Endothelial cell of umbilical vein (primary cell): ENCODE measurements around the gene FRMD5. TPM values are rescaled to one million over a fixed set of nuclear protein-coding genes. Genes with fewer than 3 reads are reported as not detected.

Experiments used
- BruUV-seq: library from RNA; stranded (reverse); fragments of 400-500 nt; replicated peaks from 2 replicates; lab custom pipeline; 2021; lab: Mats Ljungman, UMichigan
- CTCF ChIA-PET: fragments of 300-600, 350-600 bp; sonication (Branson Sonifier 250); formaldehyde crosslinking; loops from one replicate; lab custom pipeline; 2021; ENCODE audit warnings: antibody characterized with exemption, inconsistent platforms; lab: Charles Lee
- POLR2A ChIA-PET: fragments of 300-600, 350-600 bp; sonication (Branson Sonifier 250); formaldehyde crosslinking; loops from one replicate; lab custom pipeline; 2021; ENCODE audit warnings: antibody characterized with exemption, inconsistent platforms; lab: Charles Lee
- DNase-seq: peaks from one replicate; pipeline ENCODE4 v3.0.0-alpha.2; 2011; ENCODE audit warnings: low read depth, low spot score
- FAIRE-seq: peaks from 2 replicates; lab custom pipeline; 2011; peaks lifted over from hg19 to GRCh38; lab: Jason Lieb, UNC
- H2AFZ ChIP-seq: 2 replicates; pipeline ENCODE4 v1.6.0; 2012; ENCODE audit warnings: low read depth, low read length, control low read depth, inconsistent platforms
- H3K27ac ChIP-seq: 2 replicates; pipeline ENCODE4 v1.5.1; 2011; ENCODE audit warnings: low read depth, mild to moderate bottlenecking, control low read depth, low read length, moderate library complexity; ENCODE audit not compliant: insufficient read depth
- H3K27me3 ChIP-seq, 2 experiments: 2 replicates each; pipeline versions ENCODE4 v1.6.0 to v1.6.1; 2011; ENCODE audit warnings: low read length in 2 of 2, mixed read lengths in 1 of 2; ENCODE audit not compliant: control insufficient read depth in 2 of 2, insufficient read depth in 2 of 2
- H3K36me3 ChIP-seq, 2 experiments: 2 replicates in 1 of 2; 3 replicates in 1 of 2; pipeline ENCODE4 v1.5.1; 2011; ENCODE audit warnings: low read length in 2 of 2, mild to moderate bottlenecking in 1 of 2, moderate library complexity in 1 of 2; ENCODE audit not compliant: control insufficient read depth in 2 of 2, insufficient read depth in 2 of 2; ENCODE audit errors: extremely low read depth in 1 of 2
- H3K4me1 ChIP-seq: 3 replicates; pipeline ENCODE4 v1.5.1; 2011; ENCODE audit warnings: mild to moderate bottlenecking, low read length; ENCODE audit not compliant: control insufficient read depth, insufficient read depth; ENCODE audit errors: extremely low read depth
- H3K4me2 ChIP-seq: 2 replicates; pipeline ENCODE4 v1.6.1; 2011; ENCODE audit warnings: low read length, control low read depth, mixed read lengths; ENCODE audit not compliant: insufficient read depth
- H3K4me3 ChIP-seq, 3 experiments: fragments of 200-600 bp in 1 of 3; sonication (generic), shearing (Covaris generic) in 1 of 3; replicated peaks in 1 of 3; 2 replicates each; pipeline ENCODE4 v1.5.1; 2011 to 2016; ENCODE audit warnings: control low read depth in 3 of 3, low read length in 3 of 3, mild to moderate bottlenecking in 2 of 3, inconsistent platforms in 1 of 3, low read depth in 1 of 3, moderate library complexity in 1 of 3; ENCODE audit not compliant: insufficient read depth in 1 of 3
- H3K79me2 ChIP-seq: 2 replicates; pipeline ENCODE4 v1.6.0; 2012; ENCODE audit warnings: low read length, inconsistent platforms; ENCODE audit not compliant: control insufficient read depth, insufficient read depth
- H3K9ac ChIP-seq: replicated peaks from 2 replicates; pipeline ENCODE3; 2011; ENCODE audit warnings: low read length, control low read depth; ENCODE audit not compliant: insufficient read depth; ENCODE audit errors: extremely low read depth
- H3K9me1 ChIP-seq: replicated peaks from 3 replicates; pipeline ENCODE4 v1.6.0; 2011; ENCODE audit warnings: mild to moderate bottlenecking, low read length; ENCODE audit not compliant: control insufficient read depth, insufficient read depth; ENCODE audit errors: extremely low read depth
- H3K9me3 ChIP-seq: replicated peaks from 2 replicates; pipeline ENCODE4 v1.5.1; 2012; ENCODE audit warnings: low read length, inconsistent platforms; ENCODE audit not compliant: control insufficient read depth, insufficient read depth
- H4K20me1 ChIP-seq: replicated peaks from 2 replicates; pipeline ENCODE3; 2011; ENCODE audit warnings: mild to moderate bottlenecking, low read length; ENCODE audit not compliant: control insufficient read depth, insufficient read depth; ENCODE audit errors: extremely low read depth
- CTCF ChIP-seq, 2 donors: IDR thresholded peaks; 1 replicate in 1 of 2; 2 replicates in 1 of 2; pipeline ENCODE4 v1.5.1; 2011; ENCODE audit warnings: low read length in 2 of 2, mild to moderate bottlenecking in 2 of 2, moderate library complexity in 2 of 2, control low read depth in 1 of 2, inconsistent platforms in 1 of 2, low read depth in 1 of 2; ENCODE audit not compliant: insufficient read depth in 1 of 2; ENCODE audit errors: extremely low read depth in 1 of 2
- EZH2 ChIP-seq: IDR thresholded peaks from 2 replicates; pipeline ENCODE4 v1.6.1; 2012; ENCODE audit warnings: borderline replicate concordance, low read depth, mild to moderate bottlenecking, moderate library complexity, low read length, inconsistent platforms; ENCODE audit not compliant: severe bottlenecking
- FOS ChIP-seq: IDR thresholded peaks from 2 replicates; pipeline ENCODE4 v1.6.1; 2011; ENCODE audit warnings: mild to moderate bottlenecking, low read length, moderate library complexity, borderline replicate concordance; ENCODE audit not compliant: insufficient read depth
- GATA2 ChIP-seq: IDR thresholded peaks from 2 replicates; pipeline ENCODE4 v1.7.0; 2011; ENCODE audit warnings: low read depth, mild to moderate bottlenecking, moderate library complexity, mixed read lengths, low read length; ENCODE audit not compliant: insufficient read length, insufficient read depth
- JUN ChIP-seq: IDR thresholded peaks from 2 replicates; pipeline ENCODE4 v1.6.1; 2011; ENCODE audit warnings: borderline replicate concordance, low read depth; ENCODE audit not compliant: insufficient read length, insufficient read depth
- MAX ChIP-seq: IDR thresholded peaks from 2 replicates; pipeline ENCODE4 v1.6.1; 2011; ENCODE audit not compliant: insufficient read depth, insufficient read length
- MYC ChIP-seq: IDR thresholded peaks from one replicate; pipeline ENCODE4 v1.6.1; 2011; ENCODE audit warnings: mild to moderate bottlenecking, low read depth, low read length
- POLR2A ChIP-seq: IDR thresholded peaks from 2 replicates; pipeline ENCODE4 v1.6.1; 2012; ENCODE audit warnings: low read depth, mild to moderate bottlenecking, control low read depth, low read length
- POLR2AphosphoS5 ChIP-seq: IDR thresholded peaks from 2 replicates; pipeline ENCODE4 v1.6.1; 2012; ENCODE audit warnings: low read depth, mild to moderate bottlenecking, control low read depth, low read length, moderate library complexity; ENCODE audit not compliant: insufficient read depth
- dilution Hi-C: fragments of 300-500 bp; cut with MboI; formaldehyde crosslinking; loops from one replicate; pipeline ENCODE4 v1.15.0; 2019; ENCODE audit warnings: low sequenced_read_pairs; ENCODE audit not compliant: extremely low pct_ligation_motif_present
- intact Hi-C: fragments of 100-400 bp; cut with micrococcal nuclease; formaldehyde crosslinking; loops from one replicate; pipeline ENCODE4 v1.10.0; 2022
- polyA plus RNA-seq, 4 experiments: library from polyadenylated mRNA; depleted of rRNA in 3 of 4; stranded (reverse) in 3 of 4; unstranded in 1 of 4; fragments of >200 nt; gene quantifications; 2 replicates each; pipeline versions ENCODE4 v1.2.1 to v1.2.3, GENCODE V29; 2011 to 2012; ENCODE audit warnings: missing spikeins in 1 of 4
- total RNA-seq: library from RNA; stranded (reverse); gene quantifications from 2 replicates; pipeline ENCODE4 v1.2.3, GENCODE V29; 2021

Gene FRMD5
- total and polyA plus RNA-seq, 2 donors (not counting 3 experiments of a cell fraction or from before 2014, with no cell fraction given): 16.7 to 20.2 TPM

- Histone ChIP-seq H3K36me3 (peaks cover 6% of the 10 kb centered on the region in 2 experiments), H3K79me2 (no peaks in the 10 kb centered on the region), H3K9me3 (no peaks in the 10 kb centered on the region), H3K27me3 (no peaks in the 10 kb centered on the region), H3K4me1 (peaks cover 3% of the 10 kb centered on the region), H3K9me1 (no peaks in the 10 kb centered on the region), H3K9ac (no peak overlapping the region), H3K27ac (no peak overlapping the region), H3K4me3 (no peak overlapping the region), H2AFZ (no peak overlapping the region), H3K4me2 (no peak overlapping the region), H4K20me1 (no peaks in the 10 kb centered on the region)
- FAIRE-seq (no peak), DNase-seq (no peak)
- intact Hi-C loops: loop anchor here (1.0 to 5.0 kb wide), 3 partner anchors 347 to 629 kb away; partner anchors contain the start of gene CTDSPL2
- ChIA-PET POLR2A (no interaction called here), CTCF (interaction anchor here (1.0 to 3.4 kb wide), 4 partner anchors 9 to 630 kb away, joined by 3 to 28 read pairs (median 4); partner anchors contain the start of gene CTDSPL2)
- BruUV-seq: no TSS peak
- dilution Hi-C loops: no loop called here
- TF ChIP-seq EZH2 (no peak), GATA2 (no peak), POLR2AphosphoS5 (no peak), JUN (no peak), CTCF (IDR thresholded peaks at IDR 0.05; ENCODE audit: extremely low read depth in 1 of 2, insufficient read depth in 1 of 2, low read depth in 1 of 2, low read length in 2 of 2) (no peak), MAX (no peak), POLR2A (no peak), MYC (no peak), FOS (no peak)
Observed at GRCh38 chr15:43871835-43872234, 323.2 kb downstream of the FRMD5 start.
